A172 (cell line): ENCODE data around the gene RNU1-3. TPM values are rescaled to one million over a fixed set of nuclear protein-coding genes. Genes with fewer than 3 reads are reported as not detected.
"Not testable (repeated sequence)": the region's sequence is repeated elsewhere in the genome, so short reads cannot be mapped to it uniquely, and the experiment has no call there.

Source experiments
- DNase-seq: peaks from one replicate; pipeline ENCODE4 v3.0.0-alpha.2; 2015; ENCODE audit warnings: low spot score
- total RNA-seq: library from RNA; depleted of rRNA; stranded (reverse); fragments of >200 nt; shearing (Covaris generic); gene quantifications from 2 replicates; pipeline ENCODE4 v1.2.3, GENCODE V29; 2014

The RNU1-3 gene
- total RNA-seq, 1 experiment from 2014 or later, result 255 TPM

DNA sequence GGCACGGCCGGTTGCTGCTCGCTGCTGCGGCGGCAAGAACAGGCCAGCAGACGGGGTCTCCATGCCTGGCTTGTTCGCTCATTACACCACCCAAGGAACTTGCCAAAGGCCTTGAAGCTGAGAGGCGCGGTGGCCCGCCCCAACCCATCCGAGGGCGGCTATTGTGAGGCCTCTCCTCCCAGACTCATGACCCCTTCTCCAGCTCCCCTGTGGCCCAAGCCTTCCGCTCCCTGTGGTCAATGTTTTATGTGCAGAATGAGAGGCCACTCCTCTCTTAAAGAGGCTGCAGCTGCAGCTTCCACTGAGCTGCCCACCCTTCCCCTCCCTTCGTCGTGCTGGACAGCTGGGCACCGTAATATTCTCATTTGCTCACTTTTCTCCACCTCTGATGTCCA is 27.6 kb upstream of the RNU1-3 start:
- DNase-seq, result not testable (repeated sequence)

DNA sequence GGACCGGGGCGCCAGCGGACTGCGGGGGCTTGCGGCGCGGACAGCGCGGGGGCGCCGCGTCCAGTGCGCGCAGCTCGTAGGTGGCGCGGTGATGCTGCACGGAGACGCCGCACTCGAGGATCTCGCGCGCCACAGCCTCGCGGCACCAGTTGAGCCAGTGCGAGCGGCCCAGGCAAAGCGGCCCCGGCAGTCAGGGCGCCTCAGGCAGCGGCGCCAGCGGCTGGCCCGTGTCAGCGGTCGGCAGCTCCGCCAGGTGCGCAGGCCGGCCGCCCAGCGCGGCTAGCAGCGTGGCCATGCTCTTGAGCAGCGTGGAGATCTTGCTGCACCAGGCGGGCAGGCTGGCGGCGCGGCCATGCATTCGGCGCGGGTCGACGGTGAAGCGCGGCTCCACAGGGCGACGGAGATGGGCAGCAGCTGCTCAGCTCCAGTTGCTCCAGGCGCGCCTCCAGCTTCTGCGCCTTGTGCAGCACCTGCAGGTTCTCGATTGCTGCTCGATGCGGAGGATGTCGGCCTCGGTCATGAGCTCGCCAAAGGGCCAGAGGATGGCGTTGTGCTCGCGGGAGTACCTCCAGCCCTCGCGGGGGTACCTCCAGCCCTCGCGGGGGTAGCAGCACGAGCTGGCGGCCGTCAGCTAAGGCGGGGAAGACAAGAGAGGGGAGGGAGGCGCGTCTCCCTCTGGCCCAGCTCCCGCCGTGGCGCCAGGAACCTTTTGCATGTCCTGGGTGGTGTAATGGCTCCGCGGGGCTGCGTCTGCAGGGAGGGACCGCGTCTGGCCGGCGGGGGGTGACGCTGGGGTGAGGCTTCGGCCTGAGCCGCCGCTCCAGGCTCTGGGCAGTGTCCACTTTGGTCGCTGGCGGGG is 26.9 kb upstream of the RNU1-3 start:
- DNase-seq, result not testable (repeated sequence)

DNA sequence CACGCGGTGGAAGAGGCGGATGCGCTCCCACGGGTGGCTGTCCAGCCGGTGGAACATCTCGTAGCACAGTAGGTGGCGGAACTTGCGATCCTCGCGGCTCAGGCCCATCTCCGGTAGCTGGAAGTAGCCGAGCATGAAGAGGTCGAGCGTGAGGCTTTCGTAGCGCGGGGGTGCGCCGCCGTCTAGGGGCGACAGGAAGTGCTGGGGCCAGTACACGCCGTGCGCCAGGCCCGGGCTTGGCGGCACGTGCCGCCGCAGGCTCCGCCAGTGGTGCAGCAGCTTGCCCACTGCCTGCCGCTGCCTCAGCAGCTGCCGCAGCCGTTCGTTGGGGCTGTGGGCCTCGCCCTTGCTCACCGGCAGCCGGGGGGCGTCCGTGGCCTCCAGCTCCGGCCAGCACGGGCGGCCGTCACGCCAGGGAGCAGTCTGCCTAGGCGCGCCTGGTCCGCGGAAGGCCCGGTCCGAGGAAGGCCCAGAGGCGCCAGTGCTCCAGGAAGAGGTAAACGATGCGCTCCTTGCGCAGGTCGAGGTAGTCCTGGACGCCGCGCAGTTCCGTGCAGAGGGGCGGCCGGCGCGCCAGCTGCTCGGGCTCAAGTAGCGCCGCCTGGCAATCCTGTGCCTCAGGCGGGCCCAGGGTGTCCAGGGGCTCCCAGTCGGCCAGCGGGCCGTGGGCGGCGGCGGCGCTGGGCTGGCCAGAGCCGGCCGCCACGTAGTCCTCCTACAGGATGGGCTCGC is 26.1 kb upstream of the RNU1-3 start:
- not testable (repeated sequence) for DNase-seq

DNA sequence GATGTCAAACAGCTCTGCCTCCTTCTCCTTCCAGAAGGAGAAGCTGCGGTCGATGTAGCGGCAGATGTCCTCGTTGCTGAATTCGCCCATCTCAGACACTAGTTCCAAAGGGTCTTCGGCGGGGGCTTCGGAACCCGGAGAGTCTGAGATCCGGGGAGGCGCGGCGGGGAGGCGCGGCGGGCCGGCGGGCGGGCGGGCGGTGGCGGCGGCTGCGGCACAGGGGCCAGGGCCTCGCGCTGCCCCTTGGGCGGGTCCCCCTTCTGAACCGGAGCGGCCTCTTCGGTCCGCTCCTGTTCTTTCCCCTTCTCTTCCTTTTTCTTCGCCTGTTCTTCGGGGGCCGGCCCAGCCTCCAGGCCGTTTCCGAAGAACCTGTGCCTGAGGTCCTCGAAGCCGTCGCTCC is 25.5 kb upstream of the RNU1-3 start:
- not testable (repeated sequence) for DNase-seq

DNA sequence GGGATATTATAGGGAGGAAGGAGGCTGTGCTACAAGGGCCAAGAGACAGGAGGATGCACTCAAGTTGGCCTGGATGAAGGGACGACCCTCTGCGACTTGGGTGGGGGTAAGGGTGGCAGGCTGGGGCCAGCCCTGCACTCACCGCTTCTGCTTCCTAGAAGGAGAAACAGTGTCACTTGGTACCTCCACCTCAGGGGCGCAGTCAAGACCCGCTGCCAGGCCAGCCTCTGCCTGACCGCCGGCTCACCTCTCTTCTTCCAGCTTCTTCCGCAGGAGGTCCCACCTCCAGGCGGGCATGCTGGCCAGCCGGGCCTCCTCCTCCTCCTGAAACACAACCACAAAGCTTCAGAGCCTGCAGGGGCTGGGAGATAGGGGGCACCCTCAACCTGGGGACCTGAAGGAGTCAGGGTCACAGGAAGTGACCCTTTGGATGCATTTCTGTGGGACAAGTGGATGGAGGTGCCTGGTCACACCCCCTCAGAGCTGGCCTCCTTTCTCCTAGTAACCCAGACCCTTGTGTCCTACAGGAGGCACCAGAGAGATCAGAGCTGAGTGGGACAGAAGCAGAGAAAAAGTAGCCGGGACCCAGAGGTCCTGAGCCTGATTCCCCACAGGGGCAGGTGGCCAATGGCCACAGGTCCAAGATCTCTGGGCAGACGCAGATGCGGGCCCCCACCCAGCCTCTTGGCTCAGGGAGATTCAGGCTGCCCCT is 24.4 kb upstream of the RNU1-3 start:
- DNase-seq, result not testable (repeated sequence)

DNA sequence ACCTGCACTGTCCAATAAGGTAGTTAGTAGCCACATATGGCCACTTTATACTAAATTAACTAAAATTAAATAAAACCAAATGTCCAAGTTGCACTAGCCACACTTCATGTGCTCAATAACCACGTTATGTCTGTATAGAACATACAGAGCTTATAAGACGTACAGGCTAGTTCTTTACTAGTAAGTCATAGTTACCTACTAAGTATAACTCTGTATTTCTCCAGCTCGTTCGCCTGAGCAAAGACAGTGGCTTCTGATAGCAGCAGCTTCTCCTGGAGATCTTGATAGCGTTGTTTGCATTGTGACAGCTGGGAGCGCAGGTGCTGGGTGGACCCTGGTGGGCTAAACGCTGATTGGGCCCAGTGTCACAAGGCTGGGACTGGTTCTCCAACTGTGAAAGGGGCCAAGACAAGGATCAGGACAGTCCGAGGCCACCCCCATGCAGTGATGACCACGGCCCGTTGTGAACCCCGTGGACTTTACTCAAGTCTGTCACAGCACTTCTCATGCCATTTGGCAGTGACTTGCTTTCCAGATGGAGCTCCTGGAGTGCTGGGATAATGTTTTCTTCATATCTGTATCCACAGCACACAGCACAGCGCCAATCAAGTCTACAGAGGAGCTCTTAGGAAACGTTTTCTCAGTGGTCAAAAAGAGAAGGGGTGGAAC is 20.5 kb upstream of the RNU1-3 start:
- not testable (repeated sequence) for DNase-seq

DNA sequence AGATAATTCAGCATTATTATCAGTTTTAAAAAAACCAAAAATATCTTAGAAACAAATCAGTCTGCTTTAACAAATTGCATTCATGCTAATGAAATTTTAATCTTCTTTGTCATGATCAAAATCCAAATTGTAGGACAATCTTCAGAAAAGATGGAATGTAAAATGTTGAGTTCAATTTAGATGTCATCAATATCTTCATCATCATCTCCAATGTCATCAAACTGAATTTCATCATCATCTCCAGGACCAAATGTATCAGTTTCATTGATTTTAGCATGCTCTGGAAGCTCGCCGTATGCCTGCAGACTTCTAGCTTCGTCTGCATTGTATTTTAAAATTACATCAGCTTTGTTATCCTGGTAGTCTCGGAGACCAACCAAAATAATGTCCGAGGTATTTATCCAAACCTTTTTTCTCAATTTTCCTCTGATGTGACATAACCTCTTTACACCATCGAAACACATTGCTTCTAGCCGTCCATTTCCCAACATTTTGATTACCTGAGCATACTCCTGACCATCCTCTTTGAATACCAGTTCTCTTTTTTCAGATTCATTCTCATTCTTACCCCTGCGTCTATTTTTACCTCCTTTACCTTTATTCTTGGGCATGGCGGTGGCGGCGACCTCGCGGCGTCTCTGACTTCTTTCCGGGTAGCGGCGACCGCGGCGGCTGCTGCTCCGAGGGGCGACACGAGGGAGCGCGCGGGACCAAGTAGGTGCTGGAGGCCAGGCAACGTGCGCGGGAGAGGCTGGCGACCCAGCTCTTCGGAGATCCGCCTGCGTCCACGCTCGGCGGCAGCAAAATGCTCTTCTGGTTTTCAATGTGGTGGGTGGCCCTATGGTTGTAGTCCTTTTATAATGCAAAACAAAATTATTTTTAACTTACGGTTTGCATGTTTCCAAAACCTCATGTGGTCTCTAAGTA is 19.0 kb upstream of the RNU1-3 start:
- not testable (repeated sequence) for DNase-seq

DNA sequence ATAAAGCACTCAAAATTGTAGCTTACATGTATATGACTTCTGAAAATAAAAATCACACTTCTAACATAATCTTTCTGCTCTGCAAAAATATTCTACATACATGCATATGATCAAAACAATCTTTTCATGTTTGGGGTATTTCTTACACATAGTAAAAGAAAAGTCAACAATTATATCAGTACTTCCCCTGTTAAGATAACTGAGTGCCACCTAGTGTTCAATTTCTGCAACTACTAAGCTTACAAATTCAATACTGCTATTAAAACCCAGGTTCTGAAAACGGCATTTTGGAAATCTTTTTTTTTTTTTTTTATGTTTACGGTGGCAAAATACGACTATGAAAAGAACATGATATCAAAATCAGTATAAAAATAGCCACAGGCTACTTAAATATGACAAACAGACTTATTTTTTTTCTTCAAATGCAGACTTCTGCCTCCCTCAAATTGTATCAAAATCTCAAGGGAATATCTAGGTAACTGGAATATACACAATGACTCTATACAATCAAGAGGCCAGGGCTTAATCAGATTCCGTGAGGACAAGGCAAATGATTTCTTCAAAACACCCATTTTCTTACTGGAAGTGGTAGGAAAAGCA is 18.1 kb upstream of the RNU1-3 start:
- not testable (repeated sequence) for DNase-seq

DNA sequence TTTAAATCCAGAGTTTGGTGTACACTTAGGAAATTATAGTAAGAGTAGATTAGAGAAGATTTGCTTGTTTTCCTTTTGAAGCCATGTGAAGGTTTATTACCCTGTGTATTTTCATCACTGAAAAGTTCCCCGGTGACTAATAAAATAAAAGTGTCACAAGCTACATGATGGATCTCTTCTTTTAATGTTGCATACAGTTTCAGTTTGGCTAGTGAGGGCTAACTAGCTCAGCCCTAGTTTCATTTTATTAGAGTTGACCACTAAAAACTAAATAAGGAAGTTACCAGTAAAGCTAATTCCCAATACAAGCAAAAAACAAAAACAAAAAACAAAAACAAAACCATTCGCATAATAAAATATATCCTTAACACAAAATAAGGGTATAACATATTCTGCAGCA is 17.4 kb upstream of the RNU1-3 start:
- DNase-seq, result not testable (repeated sequence)

DNA sequence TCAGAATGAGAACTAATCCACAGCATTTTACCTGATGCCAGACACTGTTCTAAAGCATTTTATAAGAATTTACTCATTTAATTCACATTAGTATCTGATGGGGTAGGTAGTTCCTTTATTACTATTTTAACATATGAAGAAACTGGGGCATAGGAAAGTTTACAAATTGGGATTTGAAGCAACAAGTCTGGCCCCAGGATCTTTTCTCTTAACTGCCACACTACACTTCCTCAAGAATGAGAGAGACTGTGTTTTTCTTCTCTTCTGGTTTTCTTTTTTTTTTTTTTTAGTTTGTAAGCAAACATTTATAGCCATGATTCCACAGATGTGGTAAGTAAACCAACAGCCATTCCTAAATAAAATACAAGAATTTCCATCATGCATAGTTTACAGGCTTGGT is 16.1 kb upstream of the RNU1-3 start:
- DNase-seq, result not testable (repeated sequence)

DNA sequence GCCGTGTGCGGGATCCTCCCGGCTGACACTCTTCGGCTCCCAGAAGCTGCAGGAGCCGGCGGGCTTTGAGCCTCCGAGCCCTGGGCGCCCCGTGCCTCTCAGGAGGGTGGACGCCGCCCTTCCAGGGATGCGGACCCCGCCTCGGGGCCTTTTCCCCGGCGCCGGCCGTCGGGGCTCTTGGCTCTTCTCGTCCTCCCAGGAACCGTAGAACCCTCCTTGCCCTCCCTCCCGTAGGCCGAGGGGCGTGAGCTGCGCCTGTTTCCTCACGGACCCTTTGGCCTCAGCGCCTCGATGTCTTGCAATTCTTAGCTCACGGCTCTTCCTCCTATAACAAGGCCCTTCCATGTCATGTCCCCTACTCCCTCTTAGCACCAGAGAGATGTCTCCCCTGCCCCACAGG is 13.6 kb upstream of the RNU1-3 start:
- DNase-seq, result not testable (repeated sequence)

DNA sequence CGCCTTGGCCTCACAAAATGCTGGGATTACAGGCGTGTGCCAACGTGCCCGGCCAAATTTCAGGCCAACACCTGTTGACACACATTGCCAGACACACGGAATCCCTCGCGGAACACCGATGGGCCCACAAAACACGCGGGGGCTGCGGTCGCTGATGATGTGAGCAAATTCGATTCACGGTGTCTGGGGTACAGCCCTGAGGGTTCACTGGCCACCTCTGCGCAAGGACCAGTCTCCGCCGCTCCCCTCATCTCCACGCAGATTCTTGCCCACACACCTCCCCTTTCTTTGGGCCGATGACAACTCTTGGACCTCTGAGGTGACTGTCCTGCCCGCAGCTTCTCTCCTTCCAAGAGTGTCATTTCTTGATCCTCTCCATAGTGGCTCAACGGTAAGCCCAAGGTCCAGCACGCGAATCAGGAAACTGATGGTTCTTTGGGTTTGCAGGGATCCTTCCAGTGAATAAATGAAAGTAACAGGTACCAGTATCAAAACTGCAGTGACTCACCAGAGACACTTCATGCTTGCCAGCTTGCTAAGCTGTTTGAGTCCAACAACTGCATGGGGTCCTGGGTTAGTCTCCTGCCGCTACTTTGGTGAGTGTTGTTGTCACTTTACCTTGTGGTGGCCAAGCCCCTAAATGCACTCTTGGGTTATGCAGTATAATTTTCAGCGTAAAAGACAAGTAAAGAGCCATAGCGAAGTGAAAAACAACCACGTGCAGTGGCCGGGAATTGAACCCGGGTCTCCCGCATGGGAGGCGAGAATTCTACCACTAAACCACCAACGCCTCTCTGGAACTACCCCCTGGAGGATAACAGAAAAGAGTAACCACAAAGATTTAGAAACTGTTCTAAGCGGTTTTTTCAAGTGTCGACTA is 11.0 kb upstream of the RNU1-3 start:
- DNase-seq, result peak; percentile 91

DNA sequence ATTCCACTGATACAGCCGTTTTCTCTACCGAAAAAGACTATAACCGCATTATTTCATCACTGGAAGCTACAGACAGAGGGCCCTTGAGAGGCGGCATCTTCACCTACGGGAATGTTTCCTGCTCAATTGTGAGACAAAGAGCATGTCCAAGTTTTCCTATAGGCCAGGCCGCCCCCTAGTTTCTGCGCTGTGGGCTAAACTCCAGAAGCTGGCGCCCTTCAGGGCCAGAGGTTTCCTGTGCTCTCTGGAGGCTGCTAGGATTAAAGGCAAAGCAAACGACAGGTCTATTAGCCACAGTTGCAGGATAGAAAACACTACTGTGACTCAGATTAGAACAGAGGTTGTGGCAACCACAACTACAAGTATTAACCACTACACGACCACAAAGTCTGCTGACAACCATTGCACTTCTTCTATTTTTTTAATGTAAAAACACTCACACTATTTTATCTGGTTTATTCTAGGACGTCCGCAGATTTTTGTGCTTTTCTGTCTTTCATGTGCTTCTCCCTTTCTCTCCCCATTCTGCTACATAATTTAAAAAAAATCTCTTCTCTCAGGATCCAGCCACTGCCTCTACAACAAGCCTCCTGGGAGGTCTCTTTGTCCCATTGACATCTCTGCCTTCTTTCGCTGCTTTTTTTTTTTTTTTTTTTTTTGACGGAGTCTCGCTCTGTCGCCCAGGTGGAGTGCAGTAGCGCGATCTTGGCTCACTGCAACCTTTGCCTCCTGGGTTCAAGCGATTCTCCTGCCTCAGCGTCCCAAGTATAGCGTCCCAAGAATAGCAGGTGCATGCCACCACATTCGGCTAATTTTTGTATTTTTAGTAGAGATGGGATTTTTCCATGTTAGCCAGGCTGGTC is 10.1 kb upstream of the RNU1-3 start:
- DNase-seq, result peak; percentile 6

DNA sequence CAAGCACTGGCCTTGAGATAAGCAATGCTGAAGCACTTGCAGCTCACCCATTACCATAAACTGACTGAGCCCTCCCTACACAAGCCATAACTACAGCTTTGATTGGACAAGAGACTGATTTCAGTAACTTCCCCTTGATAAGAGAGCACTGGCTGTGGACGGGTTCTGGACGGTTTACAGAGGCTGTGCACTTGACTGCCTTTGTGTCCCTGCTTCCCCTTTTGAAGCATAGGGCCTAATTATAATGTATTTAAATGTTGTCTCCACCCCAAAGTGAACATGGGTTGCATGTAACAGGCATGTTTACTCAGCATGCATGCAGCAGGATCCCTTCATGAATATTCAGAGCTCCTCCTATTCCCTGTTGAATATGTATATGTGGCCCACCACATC is 8.4 kb upstream of the RNU1-3 start:
- DNase-seq, result not testable (repeated sequence)

DNA sequence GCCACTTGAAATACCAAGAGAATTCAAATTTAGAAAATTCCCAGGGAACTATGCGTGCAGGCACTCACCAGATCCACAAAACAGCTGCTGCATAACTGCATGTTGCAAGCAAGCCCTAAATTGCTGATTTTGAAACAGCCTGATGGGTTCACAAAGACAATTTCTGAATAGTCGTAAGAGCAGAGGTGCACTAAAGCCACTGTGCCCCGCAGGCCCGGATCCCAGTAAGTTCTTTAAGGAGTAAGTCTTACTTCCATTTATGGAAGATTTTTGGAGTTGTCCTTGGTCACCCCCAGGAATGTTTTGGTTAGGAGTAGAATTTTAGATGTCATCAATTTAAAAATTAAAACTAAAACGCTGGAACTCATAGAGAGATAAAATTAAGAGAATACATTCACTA is 7.2 kb upstream of the RNU1-3 start:
- not testable (repeated sequence) for DNase-seq

DNA sequence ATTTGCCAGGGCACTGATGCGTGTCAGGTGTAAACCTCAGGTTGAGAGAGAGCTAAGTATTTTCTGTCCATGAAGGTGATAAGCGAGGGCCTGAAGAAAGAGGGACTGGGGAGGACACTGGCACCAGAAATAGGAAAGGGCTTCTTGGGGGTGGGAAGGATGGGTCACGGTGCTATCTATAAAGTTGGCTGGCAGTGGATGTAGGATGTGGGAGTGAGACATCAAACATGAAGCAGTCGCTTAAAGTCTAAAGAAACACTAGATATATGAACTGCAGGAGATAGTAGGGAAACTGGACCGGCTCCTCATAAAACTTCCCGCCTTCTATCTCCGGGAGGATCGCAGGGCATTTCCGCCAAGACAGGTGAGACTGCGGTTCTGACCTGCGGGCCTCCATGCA is 912 bp downstream of the RNU1-3 start:
- not testable (repeated sequence) for DNase-seq

DNA sequence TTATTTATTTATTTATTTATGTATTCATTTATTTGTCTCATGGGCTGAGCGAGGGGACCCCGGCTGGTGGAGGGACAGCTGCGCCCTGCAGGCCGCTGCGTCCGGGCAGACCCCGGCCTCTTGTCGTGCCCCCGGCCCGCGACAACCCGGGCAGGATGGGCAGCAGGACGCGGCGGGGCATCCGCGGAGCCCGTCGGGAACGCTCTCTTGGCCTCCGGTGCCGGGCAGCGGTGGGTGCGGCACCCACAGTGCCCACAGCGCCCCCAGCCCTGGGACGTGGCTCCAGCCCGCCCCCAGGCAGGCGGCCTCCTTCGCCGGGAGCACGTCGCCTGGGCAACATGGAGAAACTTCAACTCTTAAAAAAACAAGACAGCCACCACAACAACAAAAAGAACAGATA is 8.5 kb downstream of the RNU1-3 start:
- DNase-seq, result not testable (repeated sequence)
